ENCODE measurements around the gene MBIP. TPM values are rescaled to one million over a fixed set of nuclear protein-coding genes. Genes with fewer than 3 reads are reported as not detected.

The MBIP gene, protein sequence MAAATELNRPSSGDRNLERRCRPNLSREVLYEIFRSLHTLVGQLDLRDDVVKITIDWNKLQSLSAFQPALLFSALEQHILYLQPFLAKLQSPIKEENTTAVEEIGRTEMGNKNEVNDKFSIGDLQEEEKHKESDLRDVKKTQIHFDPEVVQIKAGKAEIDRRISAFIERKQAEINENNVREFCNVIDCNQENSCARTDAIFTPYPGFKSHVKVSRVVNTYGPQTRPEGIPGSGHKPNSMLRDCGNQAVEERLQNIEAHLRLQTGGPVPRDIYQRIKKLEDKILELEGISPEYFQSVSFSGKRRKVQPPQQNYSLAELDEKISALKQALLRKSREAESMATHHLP
- total RNA-seq (2014; rRNA removed; shearing (Covaris generic)) = 6.2 and 11.8 TPM in 2 replicates

DNA sequence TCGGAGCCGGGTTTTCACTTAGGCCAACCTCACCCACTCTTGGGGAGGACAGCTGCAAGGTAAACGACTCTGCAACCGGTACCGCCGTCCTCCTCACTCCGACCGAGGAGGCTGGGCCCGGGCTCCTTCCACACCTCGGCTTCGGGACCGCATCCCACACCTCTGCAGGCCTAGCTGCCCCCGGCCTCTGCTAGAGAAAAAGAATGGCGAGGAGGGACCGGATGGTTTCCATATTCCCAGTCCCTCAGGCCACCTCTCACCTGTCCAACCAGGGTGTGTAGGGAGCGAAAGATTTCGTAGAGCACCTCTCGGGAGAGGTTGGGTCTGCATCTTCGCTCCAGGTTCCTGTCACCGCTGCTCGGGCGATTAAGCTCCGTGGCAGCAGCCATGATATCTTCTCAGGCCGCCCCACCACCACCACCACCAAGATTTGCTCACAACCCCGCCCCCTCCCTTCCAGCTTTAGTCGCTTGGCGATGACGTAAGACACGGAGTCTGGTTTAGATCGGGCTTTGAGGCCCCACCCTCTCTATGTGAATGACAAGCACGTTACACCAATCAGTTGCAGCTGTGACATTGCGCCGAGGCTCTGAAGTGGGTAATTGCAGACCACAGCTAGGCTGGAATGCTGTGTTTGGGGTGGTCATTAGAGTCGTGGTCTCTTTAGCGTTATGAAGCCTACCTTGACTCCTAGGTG is at the start of gene MBIP:
MBIP (minus strand) TSS at position 438 of the 697 bp plus-strand sequence; CDS start at position 389, 49 bp downstream.

Other genes with a start within 250 kb of the MBIP start
- not detected in 2 replicates for gene PTCSC3, start 143.9 kb downstream of the MBIP start, total RNA-seq (2014; rRNA removed; shearing (Covaris generic))
- 0.11 and 0.61 TPM in 2 replicates for gene NKX2-1, start 199.6 kb upstream of the MBIP start, total RNA-seq (2014; rRNA removed; shearing (Covaris generic))